Dermis microvascular lymphatic vessel endothelial cell (primary cell): ENCODE data around the gene EXD3. TPM values are rescaled to one million over a fixed set of nuclear protein-coding genes. Genes with fewer than 3 reads are reported as not detected.

Source experiments
- DNase-seq, 2 donors: peaks; one replicate each; pipeline versions ENCODE4 v3.0.0 to v3.0.0-alpha.2; 2010; ENCODE audit warnings: low read depth in 2 of 2
- total RNA-seq: library from RNA; depleted of rRNA; stranded (reverse); fragments of >200 nt; gene quantifications from 2 replicates; pipeline ENCODE4 v1.2.1, GENCODE V29; 2014

Gene EXD3
- total RNA-seq, 1 donor from 2014 or later: 12.2 TPM

DNA sequence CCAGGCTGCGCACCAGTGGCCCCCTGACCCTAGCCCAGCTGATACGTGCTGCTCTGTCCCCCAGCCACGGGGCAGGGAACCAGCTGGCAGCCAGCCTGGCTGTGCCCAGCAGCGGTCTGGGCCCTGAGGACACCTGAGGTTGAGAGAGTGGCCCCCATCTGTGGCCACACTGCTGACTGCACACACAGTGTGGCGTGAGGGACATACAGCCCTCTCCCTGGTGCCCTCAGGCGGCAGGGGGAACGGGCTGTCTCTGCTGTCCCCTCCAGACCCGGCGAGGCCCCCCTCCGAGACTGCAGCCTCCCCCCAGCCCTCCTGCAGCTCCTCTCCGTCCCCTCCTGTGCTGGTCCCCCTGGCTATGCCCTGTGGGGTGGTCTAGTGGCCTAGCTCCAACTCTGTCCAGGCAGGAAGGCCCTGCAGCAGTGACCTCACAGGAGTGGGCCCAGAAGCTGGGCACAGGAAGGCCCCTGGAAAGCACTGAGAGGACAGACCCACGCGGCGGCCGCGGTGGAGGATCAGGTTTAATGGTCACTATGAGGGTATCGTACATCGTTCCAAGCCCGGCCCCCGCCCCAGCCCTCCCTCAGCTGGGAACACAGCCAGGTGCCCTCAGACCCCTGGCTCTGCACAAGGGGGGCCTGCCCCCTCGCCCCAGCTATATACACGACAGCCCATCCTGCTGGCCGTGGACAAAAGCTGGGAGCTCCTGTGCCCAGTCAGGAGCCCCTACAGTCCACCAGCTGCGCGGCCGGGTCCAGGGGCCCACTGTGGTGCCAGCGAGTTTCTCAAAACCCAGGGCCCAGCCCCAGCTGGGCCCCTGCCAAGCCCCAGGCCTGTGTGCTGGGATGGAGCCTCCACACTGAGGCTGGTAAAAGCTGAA is 25.0 kb upstream of the EXD3 start:
- no peak for DNase-seq

DNA sequence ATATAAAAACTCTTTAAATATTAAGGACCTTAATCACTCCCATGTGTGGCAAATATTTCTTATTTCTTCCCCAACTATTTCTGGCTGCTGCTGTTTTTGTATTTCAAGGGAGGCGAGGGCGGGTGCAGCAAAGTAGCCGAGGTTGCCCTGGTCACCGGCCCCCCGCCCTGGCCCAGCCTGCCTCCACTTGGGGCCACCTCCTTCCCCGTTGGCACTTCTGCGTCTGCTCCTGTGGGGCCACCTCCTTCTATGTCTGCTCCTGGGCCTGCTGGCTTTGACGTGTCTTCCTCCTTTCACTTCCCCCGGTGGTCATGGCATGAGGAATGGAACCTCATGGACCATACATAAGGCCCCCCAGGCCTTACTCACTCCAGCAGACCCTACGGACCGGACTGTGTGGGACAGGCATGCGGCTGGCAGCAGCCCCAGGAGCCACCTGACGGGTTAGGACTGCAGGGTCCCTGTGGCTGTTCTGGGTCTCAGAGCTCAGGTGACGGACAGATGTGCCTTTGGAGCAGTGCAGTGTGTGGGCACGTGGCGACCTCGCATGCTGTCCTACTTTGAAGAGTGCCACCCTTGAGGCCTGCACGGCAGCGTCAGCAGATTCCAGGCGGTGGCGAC is 24.0 kb upstream of the EXD3 start:
- no peak for DNase-seq

DNA sequence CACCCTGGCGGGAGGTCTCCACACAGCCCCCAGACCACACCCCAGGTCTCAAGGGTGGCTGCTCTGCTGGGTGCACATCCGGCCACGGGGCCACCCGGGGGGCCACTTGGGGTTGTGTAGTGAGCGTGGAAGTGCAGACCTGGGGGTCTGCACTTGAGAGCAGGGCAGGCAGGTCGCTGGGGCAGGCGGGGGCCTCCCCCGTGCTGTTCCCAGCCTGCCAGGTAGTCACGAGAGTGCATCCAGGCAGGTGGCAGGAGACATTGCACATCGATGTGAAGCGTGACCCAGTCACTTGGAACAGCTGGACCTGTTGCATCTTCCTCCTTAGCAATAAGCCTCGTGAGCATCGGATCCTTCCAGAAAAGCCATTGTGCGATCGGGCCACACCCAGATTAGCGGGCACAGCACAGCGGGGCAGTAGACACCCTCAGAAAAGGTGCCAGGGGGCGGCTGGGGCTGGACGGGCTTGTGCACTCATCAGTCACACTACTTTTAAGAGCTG is 23.0 kb upstream of the EXD3 start:
- no peak for DNase-seq

DNA sequence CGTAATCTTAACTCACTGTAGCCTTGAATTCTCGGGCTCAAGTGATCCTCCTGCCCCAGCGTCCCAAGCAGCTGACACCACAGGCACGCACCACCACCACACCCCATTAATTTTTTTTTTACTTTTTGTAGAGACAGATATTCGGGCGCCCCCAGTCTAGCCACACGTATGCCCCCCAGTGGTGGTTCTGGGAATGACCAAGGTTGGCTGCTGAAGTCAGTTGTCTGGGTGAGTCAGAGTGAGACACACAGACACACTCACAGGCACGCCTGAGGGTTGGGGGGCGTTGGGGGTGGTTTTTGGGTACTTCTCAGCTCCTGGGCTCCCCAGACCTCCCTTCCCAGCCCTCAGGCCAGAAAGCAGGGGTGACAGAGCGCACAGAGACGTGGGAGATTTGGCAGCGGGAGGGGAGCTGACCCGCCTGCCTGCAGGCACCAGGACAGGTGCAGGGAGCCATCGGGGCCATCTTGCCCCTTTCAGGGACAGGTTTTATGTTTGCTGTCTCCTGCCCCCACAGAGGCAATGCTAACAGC is 22.4 kb upstream of the EXD3 start:
- peak; percentile 51 to 80 for DNase-seq

GRCh38 chr9:137444106-137444790 is 21.3 kb upstream of the EXD3 start:
- no peak for DNase-seq

DNA sequence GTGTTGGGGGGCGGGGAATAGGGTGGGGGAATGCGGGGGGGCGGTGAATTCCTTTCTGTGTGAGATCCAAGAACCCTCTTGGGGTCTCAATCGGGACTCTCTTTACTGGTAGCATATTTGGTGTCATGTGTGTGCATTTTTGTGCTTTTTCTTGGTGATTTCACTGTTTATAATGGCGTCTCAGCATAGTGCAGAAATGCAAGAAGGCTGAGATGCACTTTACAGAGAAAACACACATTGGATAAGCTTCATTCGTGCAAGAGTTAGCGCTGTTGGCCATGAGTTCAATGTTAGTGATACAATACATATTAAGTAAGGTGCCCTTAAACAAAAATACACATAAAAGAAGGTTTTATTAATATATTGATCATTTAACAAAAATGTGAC is 19.0 kb upstream of the EXD3 start:
- DNase-seq: no peak

GRCh38 chr9:137441289-137441934 is 18.4 kb upstream of the EXD3 start, which contains the start of gene ENTPD8:
ENTPD8 (minus strand) TSS chr9:137441357; CDS start chr9:137438285, 3,072 bp downstream.
- DNase-seq: no peak

- DNase-seq: no peak
These were observed 16.3 kb upstream of the EXD3 start for GRCh38 chr9:137439158-137439714.

- DNase-seq: no peak
These were observed 15.7 kb upstream of the EXD3 start for GRCh38 chr9:137438591-137439157.

DNA sequence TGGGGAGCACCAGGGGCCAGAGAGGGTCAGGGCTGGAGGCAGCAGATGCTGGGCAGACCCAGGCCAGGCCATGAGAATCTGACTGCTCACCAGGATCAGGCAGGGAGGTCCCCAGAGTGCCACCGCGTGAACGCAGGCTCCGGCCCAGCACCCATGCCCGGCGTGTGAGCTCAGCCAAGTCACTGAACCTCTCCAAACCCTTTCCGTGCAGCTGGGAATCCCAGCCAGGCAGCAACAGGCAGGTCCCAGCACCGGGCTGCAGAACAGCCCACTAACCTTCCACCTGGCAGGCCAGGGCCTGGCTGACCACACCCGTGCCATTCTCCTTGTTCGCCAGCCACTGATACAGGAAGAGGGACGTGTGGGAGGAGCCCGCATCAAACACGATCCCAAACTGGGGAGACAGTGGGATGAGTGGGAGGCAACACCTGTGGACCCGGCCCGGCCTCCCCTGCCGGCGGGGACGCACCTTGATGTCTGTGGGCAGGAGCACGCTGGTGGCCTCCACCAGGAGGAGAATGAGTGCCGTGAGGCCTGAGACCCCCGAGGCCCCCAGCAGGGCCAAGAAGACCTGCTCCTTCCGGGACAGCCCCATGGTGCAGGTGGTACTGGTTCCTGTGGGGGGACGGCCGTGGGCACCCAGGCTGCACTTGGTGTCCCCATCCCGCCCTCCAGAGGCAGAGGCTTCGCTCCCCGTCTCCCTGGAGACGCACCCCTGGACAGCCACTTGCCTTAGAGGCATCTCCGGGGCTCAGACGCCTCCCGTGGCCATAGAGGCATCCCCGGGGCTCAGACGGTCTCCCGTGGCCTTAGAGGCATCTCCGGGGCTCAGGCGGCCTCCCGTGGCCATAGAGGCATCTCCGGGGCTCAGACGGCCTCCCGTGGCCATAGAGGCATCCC is 15.0 kb upstream of the EXD3 start:
- DNase-seq: no peak

DNA sequence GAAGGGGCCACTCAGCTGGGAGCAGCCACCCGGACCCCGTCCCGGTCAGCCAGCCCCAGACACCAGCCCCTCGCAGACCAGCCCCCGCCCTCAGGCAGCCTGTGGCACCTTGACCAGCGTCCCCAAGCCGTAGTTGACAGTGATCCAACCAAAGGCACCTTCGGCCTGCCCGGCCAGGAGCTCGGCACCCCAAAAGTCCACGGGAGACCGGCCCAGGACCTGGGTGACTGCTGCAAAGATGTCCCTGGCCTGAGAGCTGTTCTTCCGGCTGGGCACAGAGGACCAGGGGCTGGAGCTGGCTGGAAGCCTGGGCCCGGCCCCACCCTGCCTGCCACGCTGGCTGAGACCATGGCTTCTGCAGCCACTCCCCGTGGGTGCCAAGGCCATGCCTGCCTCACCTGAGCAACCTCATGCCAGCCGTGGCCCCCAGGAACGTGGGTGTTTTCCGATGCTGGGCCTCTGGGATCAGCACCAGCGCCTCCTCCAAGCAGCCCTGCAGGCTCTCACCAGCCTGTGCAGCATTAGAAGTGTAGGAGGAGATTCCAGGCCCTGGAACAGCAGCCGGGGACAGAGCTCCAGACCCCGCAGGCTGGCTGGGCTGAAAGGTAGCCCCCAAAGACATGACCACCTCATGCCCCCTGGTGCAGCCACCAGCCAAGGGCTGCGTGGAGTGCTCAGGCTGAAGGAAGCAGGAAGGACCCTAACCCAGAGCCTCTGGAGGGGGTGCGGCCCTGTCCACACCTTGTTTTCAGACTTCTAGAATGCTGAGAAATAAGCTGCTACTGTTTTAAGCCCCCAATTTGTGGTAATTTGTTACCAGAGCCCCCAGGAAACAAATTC is 14.0 kb upstream of the EXD3 start:
- DNase-seq: no peak

DNA sequence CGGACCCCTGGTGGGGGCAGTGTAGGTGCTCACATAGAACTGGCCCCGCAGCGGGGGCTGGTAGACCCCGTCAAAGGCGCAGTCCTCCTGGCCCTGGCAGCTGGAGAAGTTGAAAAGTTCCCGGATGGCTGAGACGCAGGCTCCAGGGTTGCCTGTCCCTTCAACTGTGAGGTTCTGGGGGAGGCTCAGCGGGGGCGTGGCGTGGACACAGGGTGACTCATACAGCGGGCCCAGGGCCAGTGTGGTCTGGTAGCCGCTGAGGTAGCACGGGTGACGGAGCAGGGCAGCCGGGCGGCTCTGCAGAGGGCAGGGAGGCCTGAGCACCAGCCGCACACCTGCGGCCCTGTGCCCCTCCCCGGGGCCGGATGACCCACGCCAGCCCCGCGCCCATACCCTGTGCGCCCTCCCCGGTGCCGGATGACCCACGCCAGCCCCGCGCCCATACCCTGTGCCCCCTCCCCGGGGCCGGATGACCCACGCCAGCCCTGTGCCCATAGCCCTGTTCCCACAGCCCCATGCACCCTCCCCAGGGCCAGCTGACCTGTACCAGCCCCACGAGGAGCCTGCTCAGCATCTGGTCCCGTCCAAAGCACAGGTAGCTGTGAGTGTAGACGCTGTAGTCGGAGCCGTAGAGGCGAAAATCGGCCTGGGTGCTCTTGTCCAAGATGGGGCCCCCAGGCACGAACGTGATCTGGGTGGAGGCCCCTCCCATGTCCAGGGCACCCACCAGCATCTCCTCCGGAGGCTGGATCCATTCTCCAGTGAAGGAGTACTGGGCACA is 13.2 kb upstream of the EXD3 start:
- DNase-seq: peak; percentile 35 to 73

- no peak for DNase-seq
These were observed 12.5 kb upstream of the EXD3 start for GRCh38 chr9:137435381-137435891.

DNA sequence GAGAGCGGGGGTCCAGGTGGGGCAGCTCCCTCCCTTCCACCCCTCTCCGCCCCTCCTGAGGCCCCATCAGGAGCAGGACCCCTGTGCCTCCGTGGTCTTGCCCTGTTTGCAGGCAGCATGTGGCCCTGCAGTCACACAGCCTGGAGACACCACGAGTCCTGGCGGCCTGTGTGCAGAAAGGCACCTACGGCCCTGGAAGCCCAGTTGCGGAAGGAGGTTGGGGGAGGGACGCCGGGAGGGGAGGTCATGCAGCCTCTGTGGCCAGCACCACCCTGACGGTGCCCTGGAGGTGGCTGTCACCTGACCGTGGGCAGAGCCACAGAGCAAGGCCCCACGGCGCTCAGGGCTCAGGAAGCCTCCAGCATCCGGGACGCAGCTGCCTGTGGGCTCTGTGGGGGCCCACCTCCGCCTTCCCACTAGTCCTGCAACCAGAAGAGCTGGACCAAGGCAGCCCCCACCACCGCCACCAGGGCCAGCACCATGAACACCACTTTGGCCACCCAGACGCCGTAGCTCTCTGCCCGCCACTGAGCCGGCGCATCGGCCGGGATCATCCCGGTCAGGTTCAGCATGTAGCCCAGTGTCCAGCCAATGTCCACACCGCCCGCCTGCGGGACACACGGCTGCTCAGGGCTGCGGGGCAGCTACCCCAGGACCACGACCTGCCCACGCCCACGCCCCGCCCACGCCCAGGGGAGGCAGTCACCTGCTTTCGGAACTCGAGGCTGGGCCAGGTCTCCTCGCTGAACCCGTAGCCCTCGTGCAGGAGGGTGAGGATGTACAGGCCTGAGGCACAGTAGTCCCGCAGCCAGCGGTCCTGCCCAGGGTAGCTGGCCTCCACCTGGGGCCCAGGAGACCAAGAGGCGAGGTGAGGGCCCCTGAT is 11.8 kb upstream of the EXD3 start:
- DNase-seq: no peak

- no peak for DNase-seq
These were observed 11.0 kb upstream of the EXD3 start for GRCh38 chr9:137433916-137434431.

GRCh38 chr9:137433349-137433915 is 10.5 kb upstream of the EXD3 start:
- DNase-seq: no peak
